ENCODE data around the gene CHMP4B.

Gene CHMP4B

GRCh38 chr20:33890557-33890956, 79.4 kb downstream of the CHMP4B start:
- Histone ChIP-seq H3K4me3 (ENCODE audit: low read depth in 1 of 2, low read length in 2 of 2) (no peak overlapping the region), H3K27me3 (ENCODE audit: control insufficient read depth in 1 of 2, insufficient read depth in 2 of 2, low read length in 2 of 2) (no peaks in the 10 kb centered on the region), H3K27ac (ENCODE audit: low read depth, low read length) (no peak overlapping the region), H3K36me3 (ENCODE audit: insufficient read depth, low read length) (no peaks in the 10 kb centered on the region), H3K9me3 (ENCODE audit: low read length) (no peaks in the 10 kb centered on the region), H3K4me1 (ENCODE audit: insufficient read depth, low read length) (peaks cover 9% of the 10 kb centered on the region), H3K9ac (ENCODE audit: low read length) (no peak overlapping the region)

- Histone ChIP-seq H3K9ac (ENCODE audit: low read length) (no peak overlapping the region), H3K36me3 (ENCODE audit: insufficient read depth, low read length) (no peaks in the 10 kb centered on the region), H3K9me3 (ENCODE audit: low read length) (no peaks in the 10 kb centered on the region), H3K27ac (ENCODE audit: low read depth, low read length) (no peak overlapping the region), H3K4me3 (ENCODE audit: low read depth in 1 of 2, low read length in 2 of 2) (no peak overlapping the region), H3K27me3 (ENCODE audit: control insufficient read depth in 1 of 2, insufficient read depth in 2 of 2, low read length in 2 of 2) (no peaks in the 10 kb centered on the region), H3K4me1 (ENCODE audit: insufficient read depth, low read length) (peaks cover 16% of the 10 kb centered on the region)
Observed at GRCh38 chr20:33893314-33893713, 82.2 kb downstream of the CHMP4B start.

GRCh38 chr20:33894798-33895197, 83.7 kb downstream of the CHMP4B start:
- Histone ChIP-seq H3K9ac (ENCODE audit: low read length) (no peak overlapping the region), H3K27me3 (ENCODE audit: control insufficient read depth in 1 of 2, insufficient read depth in 2 of 2, low read length in 2 of 2) (no peaks in the 10 kb centered on the region), H3K4me3 (ENCODE audit: low read depth in 1 of 2, low read length in 2 of 2) (no peak overlapping the region), H3K4me1 (ENCODE audit: insufficient read depth, low read length) (peaks cover 16% of the 10 kb centered on the region), H3K9me3 (ENCODE audit: low read length) (no peaks in the 10 kb centered on the region), H3K36me3 (ENCODE audit: insufficient read depth, low read length) (no peaks in the 10 kb centered on the region), H3K27ac (ENCODE audit: low read depth, low read length) (no peak overlapping the region)

- no peak overlapping the region for H3K27ac ChIP-seq (ENCODE audit: low read depth, low read length)
- no peaks in the 10 kb centered on the region for H3K9me3 ChIP-seq (ENCODE audit: low read length)
- H3K4me1 ChIP-seq (ENCODE audit: insufficient read depth, low read length) = peaks cover 16% of the 10 kb centered on the region
- no peaks in the 10 kb centered on the region for H3K27me3 ChIP-seq (ENCODE audit: control insufficient read depth in 1 of 2, insufficient read depth in 2 of 2, low read length in 2 of 2)
- H3K4me3 ChIP-seq (ENCODE audit: low read depth in 1 of 2, low read length in 2 of 2) = no peak overlapping the region
- no peaks in the 10 kb centered on the region for H3K36me3 ChIP-seq (ENCODE audit: insufficient read depth, low read length)
- no peak overlapping the region for H3K9ac ChIP-seq (ENCODE audit: low read length)
Observed at GRCh38 chr20:33896509-33896908, 85.4 kb downstream of the CHMP4B start.

- no peak overlapping the region for H3K9ac ChIP-seq (ENCODE audit: low read length)
- H3K9me3 ChIP-seq (ENCODE audit: low read length) = no peaks in the 10 kb centered on the region
- no peak overlapping the region for H3K27ac ChIP-seq (ENCODE audit: low read depth, low read length)
- H3K27me3 ChIP-seq (ENCODE audit: control insufficient read depth in 1 of 2, insufficient read depth in 2 of 2, low read length in 2 of 2) = no peaks in the 10 kb centered on the region
- no peaks in the 10 kb centered on the region for H3K36me3 ChIP-seq (ENCODE audit: insufficient read depth, low read length)
- no peak overlapping the region for H3K4me3 ChIP-seq (ENCODE audit: low read depth in 1 of 2, low read length in 2 of 2)
- H3K4me1 ChIP-seq (ENCODE audit: insufficient read depth, low read length) = peaks cover 16% of the 10 kb centered on the region
Observed at GRCh38 chr20:33897313-33897912, 86.3 kb downstream of the CHMP4B start.

- no peak overlapping the region for H3K4me3 ChIP-seq (ENCODE audit: low read depth in 1 of 2, low read length in 2 of 2)
- peaks cover 16% of the 10 kb centered on the region for H3K4me1 ChIP-seq (ENCODE audit: insufficient read depth, low read length)
- H3K27me3 ChIP-seq (ENCODE audit: control insufficient read depth in 1 of 2, insufficient read depth in 2 of 2, low read length in 2 of 2) = no peaks in the 10 kb centered on the region
- H3K9ac ChIP-seq (ENCODE audit: low read length) = no peak overlapping the region
- no peaks in the 10 kb centered on the region for H3K36me3 ChIP-seq (ENCODE audit: insufficient read depth, low read length)
- no peak overlapping the region for H3K27ac ChIP-seq (ENCODE audit: low read depth, low read length)
- no peaks in the 10 kb centered on the region for H3K9me3 ChIP-seq (ENCODE audit: low read length)
Observed at GRCh38 chr20:33899106-33899505, 88.0 kb downstream of the CHMP4B start.

GRCh38 chr20:33900521-33901131, 89.5 kb downstream of the CHMP4B start:
- no peak overlapping the region for H3K9ac ChIP-seq (ENCODE audit: low read length)
- no peak overlapping the region for H3K4me3 ChIP-seq (ENCODE audit: low read depth in 1 of 2, low read length in 2 of 2)
- H3K4me1 ChIP-seq (ENCODE audit: insufficient read depth, low read length) = peaks cover 6% of the 10 kb centered on the region
- no peaks in the 10 kb centered on the region for H3K27me3 ChIP-seq (ENCODE audit: control insufficient read depth in 1 of 2, insufficient read depth in 2 of 2, low read length in 2 of 2)
- H3K36me3 ChIP-seq (ENCODE audit: insufficient read depth, low read length) = no peaks in the 10 kb centered on the region
- no peak overlapping the region for H3K27ac ChIP-seq (ENCODE audit: low read depth, low read length)
- H3K9me3 ChIP-seq (ENCODE audit: low read length) = no peaks in the 10 kb centered on the region

- Histone ChIP-seq H3K4me3 (ENCODE audit: low read depth in 1 of 2, low read length in 2 of 2) (no peak overlapping the region), H3K27ac (ENCODE audit: low read depth, low read length) (no peak overlapping the region), H3K9me3 (ENCODE audit: low read length) (no peaks in the 10 kb centered on the region), H3K27me3 (ENCODE audit: control insufficient read depth in 1 of 2, insufficient read depth in 2 of 2, low read length in 2 of 2) (no peaks in the 10 kb centered on the region), H3K36me3 (ENCODE audit: insufficient read depth, low read length) (no peaks in the 10 kb centered on the region), H3K9ac (ENCODE audit: low read length) (no peak overlapping the region), H3K4me1 (ENCODE audit: insufficient read depth, low read length) (peaks cover 6% of the 10 kb centered on the region)
Observed at GRCh38 chr20:33901132-33901523, 90.0 kb downstream of the CHMP4B start.

GRCh38 chr20:33902011-33902410, 90.9 kb downstream of the CHMP4B start:
- Histone ChIP-seq H3K27me3 (ENCODE audit: control insufficient read depth in 1 of 2, insufficient read depth in 2 of 2, low read length in 2 of 2) (no peaks in the 10 kb centered on the region), H3K4me1 (ENCODE audit: insufficient read depth, low read length) (no peaks in the 10 kb centered on the region), H3K27ac (ENCODE audit: low read depth, low read length) (no peak overlapping the region), H3K4me3 (ENCODE audit: low read depth in 1 of 2, low read length in 2 of 2) (no peak overlapping the region), H3K9ac (ENCODE audit: low read length) (no peak overlapping the region), H3K36me3 (ENCODE audit: insufficient read depth, low read length) (no peaks in the 10 kb centered on the region), H3K9me3 (ENCODE audit: low read length) (no peaks in the 10 kb centered on the region)

All from muscle layer of colon (tissue), 2 donors.